ENCODE measurements around the gene SECISBP2L. TPM values are rescaled to one million over a fixed set of nuclear protein-coding genes. Genes with fewer than 3 reads are reported as not detected.

The SECISBP2L gene
- total RNA-seq, 1 donor from 2014 or later, result 42.3 TPM

Other genes with a start within 250 kb of the SECISBP2L start
- 21.4 and 25.0 TPM in 2 replicates for gene CEP152, start 235.4 kb downstream of the SECISBP2L start, total RNA-seq
- gene EID1, start 168.3 kb downstream of the SECISBP2L start, total RNA-seq, result 83.5 and 88.1 TPM in 2 replicates
- gene SHC4, start 82.5 kb downstream of the SECISBP2L start, total RNA-seq, result 1.6 TPM in 2 replicates
- gene COPS2, start 109.2 kb upstream of the SECISBP2L start, total RNA-seq, result 64.6 and 65.9 TPM in 2 replicates
- gene GALK2, start 123.8 kb upstream of the SECISBP2L start, total RNA-seq, result 28.1 and 31.8 TPM in 2 replicates

All from T-helper 1 cell treated with Interleukin-12 subunit alpha and Interleukin-12 subunit beta and Interleukin-4 antibody, amounts not matched to agents 30 ng/mL and 1 ng/mL, for 36 hours (primary cell).